Amniotic stem cell (primary cell): ENCODE results near the gene GNB1.
"Not testable (repeated sequence)": the region's sequence is repeated elsewhere in the genome, so short reads cannot be mapped to it uniquely, and the experiment has no call there.

Experiments used
- DNase-seq: peaks from one replicate; lab custom pipeline; 2025; lab: John Stamatoyannopoulos, UW

Gene GNB1

DNA sequence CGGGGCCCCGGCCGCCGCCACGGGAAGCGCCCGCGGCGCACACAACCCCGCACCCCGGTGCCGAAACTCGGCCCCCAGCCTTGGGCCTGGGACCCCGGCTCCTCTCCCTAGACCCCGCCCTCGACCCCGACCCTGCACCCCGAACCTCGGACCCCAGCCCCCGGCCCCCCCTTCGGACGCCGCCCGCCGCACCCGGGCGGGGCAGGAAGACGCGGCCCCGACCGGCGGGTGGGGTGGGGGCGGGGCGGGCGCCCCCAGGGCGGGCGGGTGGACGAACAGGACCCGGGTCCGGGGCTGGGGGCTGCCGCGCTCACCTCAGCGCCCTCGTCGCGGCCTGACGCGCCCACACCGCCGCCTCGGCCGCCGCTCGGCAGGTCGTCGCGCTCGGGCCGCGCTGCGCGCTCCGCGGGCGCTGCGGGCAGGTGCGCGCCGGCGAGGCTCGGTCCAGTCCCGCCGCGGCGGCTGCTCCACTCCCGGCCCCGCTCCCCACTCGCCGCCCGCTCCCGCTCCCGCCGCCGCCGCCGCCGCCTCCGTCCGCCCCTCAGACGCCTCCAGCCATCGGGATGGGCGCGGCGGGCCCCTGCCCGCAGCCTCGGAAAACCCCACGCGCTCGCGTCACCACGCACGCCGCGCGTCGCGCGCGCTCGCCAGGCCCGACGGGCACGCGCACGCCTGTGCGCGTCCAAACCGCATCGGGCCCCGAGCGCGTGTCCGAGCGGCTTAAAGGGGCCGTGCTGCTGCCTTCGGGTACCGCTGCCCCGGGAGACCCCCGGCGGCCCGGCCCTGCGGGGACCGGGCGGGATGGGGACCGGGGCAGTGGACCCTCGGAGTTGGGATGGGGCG lies at the start of gene GNB1:
GNB1 (minus strand) TSS at position 582 of the 843 bp plus-strand sequence. CDS start 65,634 bp downstream, outside the sequence.
- peak; percentile 66 for DNase-seq

DNA sequence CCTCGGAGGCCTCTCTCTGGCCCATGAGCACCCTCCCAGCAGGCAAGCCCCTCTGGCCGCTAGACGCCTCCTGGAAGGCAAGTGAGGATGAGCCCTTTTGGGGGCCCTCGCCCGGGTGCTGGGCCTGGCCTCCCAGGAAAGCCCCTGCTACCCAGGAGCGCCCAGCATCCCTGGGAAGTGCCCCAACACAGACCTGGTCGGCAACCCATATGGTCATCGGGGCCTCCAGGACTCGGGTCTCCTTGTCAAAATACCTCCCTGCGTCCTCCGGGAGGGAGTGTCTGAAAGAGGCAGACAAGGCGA lies 49.2 kb upstream of the GNB1 start:
- DNase-seq: no peak

DNA sequence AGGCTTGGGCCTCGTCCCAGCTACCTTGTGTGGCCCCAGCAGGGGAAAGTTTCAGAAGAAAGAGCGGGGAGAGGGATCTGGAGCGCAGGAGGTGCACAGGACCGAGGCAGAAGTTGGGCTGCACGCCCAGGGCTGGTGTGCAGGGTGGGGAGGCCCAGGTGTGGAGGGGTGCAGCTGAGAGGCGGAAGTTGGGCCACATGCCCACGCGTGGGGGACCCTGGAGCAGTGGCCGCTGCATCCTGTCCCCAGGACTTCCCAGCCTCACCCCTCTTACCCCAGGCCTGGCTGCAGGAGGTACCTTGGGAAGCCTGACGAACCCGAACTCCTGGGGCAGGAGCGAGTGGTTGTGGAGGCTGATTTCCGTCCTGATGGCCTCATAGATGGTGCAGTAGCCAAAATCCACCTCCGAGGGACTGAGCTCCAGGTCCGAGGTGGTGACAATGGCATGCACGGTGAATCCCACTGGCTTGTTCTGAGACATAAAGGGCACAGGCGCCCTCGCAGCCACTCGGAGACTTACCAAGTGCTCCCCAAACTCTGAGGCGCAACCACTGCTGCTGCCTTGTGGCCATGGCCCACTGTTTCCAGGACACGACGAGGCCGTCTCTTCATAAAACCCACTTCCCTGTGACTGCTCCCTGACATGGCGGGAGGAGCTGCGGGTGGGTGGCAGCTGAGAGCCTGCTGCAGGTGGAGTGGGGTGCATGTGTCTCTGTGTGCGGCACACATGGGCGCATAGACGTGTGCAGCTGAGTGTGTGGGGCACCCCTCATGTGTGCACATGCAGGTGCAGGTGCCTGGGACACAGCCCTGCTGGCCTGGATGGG lies 48.6 kb upstream of the GNB1 start:
- no peak for DNase-seq

DNA sequence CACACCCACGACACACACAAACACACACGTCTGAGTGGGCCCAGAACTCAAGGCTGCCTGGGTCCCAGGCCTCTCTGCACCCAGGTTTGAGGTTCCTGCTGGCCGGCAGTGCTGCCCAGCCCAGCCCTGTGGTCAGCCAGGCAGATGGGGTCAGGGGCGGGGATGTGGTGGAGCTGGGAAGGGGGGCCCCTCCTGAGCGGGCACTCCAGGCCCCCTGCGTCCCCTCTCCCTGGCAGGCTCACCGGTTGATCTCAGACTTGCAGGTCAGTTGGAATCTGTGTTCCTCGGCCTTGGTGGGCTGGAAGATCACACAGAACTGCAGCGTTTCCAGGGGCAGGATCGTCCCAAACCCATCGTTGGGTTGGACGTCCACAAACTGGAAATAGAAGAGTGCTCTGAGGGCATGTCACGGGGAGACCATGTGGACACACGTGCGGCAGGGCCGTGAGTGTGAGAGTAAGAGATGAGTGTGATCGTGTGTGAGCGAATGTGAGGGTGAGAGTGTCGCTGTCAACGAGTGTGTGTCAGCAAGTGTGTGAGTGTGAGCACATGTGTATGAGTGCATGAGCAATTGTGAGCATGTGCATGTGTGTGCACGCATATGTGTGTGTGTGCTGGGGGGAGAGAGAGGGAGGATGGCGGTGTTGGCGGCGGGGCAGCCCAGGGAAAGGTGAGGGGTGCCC lies 47.9 kb upstream of the GNB1 start:
- no peak for DNase-seq

DNA sequence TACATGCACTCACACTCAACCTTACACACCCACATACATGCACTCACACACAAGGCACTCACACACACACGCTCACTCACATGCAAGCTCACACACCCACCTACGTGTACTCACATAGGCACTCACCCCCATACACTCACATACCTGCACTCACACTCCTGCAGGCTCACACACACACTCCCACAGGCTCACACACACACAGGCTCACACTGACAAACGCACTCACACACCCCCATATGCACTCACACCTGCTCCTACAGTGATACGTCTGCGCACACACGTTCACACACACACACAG lies 47.3 kb upstream of the GNB1 start:
- DNase-seq: no peak

DNA sequence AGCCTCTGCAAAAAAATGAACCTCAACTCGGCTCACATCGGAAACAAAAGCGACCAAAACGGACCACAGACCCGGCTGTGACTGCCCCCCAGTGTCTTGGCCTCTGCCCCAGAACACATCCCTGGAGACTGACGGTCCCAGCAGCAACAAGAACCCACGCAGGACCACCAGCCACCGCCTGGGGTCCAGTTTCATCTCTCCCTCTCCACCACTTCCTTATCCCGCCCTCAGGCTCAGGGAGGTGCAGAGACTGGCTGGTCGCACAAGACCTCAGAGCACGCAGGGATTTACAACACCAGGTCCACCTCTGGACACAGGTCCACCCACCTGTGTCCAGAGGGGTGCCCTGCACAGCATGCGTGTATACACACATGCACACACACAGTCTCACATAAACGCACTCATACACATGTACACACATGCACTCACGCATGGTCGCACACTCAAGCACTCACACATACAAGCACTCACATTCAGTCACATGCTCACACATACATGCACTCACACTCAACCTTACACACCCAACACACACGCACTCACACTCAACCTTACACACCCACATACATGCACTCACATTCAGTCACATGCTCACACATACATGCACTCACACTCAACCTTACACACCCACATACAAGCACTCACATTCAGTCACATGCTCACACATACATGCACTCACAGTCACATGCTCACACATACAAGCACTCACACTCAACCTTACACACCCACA lies 46.8 kb upstream of the GNB1 start:
- no peak for DNase-seq

DNA sequence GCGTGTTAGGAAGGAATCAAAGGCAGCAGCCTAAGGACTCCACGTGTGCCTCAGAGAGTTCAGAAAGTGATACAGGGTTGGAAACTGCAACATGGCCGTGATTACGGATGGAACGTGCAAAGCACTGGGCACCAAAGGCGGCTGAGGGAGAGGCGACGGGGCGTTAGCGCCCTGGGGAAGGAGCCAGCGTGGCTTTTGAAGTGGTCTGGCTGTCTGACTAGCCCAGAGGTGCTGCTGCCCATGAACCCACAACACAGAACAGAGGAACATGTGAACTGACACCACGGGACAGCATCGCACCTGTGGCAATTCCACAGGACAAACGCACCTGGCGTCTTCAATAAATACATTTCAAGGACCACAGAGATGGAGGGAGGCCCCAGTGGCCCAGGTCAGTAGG lies 46.2 kb upstream of the GNB1 start:
- DNase-seq: no peak

DNA sequence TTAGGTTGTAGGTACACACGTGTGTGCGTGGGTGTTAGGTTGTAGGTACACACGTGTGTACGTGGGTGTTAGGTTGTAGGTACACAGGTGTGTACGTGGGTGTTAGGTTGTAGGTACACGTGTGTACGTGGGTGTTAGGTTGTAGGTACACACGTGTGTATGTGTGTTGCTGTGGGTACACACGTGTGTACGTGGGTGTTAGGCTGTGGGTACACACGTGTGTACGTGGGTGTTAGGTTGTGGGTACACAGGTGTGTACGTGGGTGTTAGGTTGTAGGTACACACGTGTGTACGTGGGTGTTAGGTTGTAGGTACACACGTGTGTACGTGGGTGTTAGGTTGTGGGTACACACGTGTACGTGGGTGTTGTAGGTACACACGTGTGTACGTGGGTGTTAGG lies 44.0 kb upstream of the GNB1 start:
- DNase-seq: not testable (repeated sequence)

DNA sequence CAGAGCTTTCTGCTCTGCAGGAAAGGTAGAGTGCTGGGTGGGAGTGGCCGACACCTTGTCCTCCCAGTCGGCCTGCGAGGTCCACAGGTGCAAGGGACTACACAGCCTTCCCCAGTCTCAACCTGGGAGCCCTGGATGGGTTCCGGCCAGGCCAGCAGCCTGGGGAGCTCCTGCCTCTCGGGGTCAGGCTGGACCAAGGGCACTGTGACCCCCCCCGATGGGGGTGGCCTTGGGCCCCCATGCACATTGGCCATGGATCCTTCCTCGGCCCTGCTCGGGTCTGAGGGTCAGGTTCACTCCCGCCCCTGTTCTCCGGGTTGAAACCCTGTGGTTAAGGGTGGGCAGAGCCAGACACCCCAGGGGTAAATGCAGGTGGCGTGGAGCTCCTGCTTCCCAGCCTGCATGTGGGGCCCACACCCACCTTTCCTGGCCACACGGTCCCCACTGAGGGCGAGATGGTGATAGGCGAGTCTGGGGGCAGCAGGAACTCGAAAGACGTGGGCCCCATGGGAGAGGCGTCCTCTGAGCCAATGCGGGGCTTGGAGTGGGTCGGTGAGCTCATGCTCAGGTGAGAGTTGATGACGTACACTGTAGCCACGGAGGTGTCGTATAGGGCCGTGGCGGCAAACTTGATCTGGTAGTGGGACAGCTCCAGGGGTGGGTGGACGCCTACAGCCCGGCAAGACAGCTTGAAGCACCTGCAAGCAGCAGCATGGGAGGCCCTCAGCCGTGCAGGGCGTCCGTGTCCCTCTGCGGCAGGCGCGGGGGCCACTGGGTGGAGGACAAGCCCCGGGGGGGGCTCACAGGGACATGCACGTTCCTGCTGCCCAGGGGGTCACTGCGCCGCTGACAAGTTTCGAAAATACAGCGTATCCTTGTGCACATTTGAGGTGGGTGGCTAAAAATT lies 39.0 kb upstream of the GNB1 start:
- DNase-seq: no peak

DNA sequence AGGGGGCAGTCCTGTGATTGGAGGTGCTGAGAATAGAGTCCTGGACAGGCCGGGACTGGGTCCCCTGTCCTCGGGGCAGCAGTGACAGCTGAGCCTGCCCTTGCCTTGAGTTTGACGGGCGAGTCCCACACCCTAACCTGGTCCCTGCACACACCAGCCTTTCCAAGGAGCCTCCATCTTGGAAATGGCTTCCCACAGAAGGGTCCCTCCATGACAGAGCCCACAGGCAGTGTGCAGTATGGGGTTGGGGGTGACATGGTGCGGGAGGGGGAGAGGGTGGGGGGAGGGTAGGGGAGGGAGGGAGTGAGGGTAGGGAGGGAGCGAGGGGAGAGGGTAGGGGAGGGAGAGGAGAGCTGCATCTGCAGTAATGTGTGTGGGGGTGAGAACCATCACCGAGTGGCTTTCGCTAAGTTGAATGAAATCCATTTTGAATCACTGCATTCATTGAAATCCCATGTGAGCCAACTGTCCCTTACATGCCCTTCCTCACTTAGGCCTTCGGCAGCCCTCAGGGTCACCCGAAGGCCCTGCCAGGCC lies 38.3 kb upstream of the GNB1 start:
- DNase-seq: no peak

DNA sequence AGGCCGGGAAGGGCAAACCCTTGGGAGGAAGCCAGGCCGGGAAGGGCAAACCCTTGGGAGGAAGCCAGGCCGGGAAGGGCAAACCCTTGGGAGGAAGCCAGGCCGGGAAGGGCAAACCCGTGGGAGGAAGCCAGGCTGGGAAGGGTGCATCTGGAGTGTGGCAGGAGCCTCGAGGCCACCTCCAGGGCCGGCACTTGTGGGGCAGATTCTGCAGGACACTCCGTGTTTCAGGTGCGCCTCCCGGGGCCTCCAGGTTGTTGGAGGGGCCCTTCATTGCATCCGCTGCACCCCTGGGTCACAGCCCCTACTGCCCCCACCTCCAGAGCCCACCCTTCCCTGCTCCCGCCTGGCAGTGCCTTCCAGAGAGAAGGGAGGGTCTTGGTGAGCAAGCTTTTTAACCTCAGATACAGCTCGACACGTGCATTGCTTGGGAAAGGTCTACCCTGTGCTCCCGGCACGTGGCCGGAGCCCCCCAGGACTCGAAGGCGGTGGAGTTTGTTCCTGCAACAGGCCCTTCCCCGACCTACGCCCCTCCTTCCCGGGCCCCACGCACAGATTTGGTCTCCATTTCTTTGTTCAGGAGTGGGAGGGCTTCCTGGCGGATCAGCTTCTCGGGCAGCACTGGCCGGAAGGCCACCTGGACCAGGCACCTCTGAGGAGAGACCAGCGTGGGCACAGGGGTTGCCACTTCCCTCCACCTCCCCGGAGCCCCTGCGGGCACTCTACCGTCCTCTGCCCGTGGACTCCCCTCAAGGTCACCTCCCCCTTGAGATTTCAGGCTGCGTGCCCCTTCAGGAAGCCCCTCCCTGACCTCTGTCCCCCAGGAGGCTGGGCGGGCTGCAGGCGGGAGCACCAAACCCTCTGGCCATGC lies 37.6 kb upstream of the GNB1 start:
- no peak for DNase-seq

DNA sequence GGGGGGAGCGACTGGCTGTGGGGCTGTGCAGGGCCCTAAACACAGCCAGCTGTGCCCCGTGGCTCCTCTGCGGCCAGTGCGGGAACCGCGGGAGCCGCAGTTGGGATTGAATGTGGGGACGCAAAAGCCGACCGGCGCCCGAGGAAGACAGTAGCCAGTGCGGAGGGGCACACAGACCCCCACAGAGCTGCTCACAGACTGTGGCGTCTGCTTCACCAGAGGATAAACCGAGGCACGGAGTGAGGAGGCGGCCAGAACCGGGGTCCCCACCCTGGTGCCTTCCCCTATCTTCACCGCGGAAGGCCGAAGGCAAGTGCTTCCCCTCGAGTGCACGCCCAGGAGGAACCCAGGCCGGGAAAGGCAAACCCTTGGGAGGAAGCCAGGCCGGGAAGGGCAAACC lies 36.9 kb upstream of the GNB1 start:
- no peak for DNase-seq

DNA sequence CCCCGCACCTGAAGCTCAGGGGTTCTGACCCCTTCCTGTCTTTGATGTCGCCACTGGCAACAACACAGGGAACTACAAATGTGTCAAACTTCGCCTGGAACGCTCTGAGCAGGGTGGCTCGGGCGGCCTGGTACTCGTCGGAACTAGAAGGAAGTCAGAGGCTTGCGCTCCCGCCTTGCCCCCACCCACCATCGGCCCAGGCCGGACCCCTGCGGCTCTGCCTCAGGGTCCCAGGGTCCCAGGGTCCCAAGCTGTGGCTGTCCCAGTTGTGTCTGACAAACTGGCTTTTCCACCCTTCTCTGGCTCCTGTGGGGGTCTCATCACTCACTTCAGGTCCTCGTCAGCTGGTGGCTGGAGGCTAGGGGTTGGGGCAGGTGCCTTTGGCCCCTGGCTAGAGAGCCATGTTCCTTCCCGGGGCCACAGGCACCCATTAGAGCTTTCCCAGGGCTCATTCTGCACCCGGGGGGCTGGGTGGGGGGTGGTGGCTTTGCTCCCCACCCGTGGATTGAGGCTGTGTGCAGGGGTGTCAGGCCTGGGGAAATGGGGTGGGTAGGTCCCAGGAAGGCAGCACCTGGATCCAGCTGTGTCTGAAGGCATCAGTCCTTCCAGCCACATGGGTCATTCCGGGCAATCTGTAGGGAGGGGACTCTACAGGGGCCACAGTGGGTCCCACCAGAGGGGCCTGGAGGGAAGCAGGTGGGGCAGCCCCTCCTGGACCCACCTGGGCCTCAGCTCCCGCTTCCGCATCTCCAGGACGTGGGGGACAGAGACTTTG lies 36.2 kb upstream of the GNB1 start:
- DNase-seq: no peak

DNA sequence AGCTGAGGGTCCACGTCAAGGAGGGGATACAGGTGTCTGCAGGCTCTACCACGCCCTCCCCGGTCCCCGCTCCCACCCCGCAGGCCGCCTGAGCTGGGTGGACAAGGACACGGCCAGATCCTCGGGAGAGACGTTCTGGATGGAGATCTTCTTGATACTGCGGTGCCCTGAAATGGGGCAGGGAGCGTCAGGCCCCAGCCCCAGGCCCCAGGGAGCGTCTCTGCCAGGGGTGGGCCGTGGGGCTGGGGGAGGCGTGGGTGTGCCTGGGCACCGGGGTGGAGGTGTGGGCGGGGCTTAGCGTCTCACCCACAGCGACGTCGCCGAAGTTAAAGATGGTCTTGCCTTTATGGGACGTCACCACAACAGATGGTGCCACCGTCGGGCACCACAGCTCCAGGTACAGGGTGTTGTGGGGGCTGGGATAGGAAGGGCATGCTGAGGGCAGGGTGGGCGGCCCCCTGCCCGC lies 35.5 kb upstream of the GNB1 start:
- DNase-seq: no peak

DNA sequence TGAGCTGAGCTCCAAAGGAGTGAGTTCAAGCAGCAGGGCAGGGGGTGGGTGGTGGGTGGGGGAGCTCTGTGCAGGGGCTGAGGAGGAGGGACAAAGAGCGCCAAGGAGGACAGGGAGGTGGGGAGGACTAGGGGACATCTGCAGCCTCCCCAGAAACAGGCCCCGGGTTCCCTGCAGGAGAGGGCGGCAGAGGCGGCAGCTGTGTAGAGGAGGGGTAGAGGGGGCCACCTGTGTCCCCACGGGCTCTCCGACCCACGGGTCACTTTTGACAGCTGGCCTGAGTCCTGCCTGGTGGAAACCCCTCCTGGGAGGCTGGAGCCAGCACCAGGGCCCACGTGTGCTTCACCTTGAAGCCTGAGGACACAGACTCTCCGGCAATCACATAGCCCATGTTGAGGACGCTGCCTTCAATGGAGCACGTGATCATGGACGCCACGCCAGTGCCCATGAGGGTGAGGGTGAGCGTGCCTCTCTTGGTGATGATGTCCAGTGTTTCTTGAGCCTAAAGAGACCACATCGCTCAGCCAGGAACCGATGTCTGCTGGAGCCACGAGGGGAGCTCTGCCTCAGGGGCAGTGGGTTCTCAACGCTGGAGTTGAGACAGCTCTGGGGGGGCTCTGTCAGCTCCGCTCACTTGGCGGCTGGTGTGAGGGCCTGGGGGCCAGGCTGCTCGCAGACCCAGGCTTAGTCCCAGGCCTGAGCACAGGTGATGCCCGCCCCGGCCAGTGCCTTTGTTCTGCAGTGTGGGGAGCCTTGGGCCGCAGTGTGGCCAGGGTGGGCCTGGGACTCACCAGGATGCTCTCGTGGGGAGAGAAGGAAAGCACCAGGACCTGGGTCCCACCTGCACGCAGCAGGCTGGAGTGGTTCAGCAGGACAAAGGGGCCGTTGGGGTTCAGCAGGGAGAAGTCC lies 34.8 kb upstream of the GNB1 start:
- no peak for DNase-seq

DNA sequence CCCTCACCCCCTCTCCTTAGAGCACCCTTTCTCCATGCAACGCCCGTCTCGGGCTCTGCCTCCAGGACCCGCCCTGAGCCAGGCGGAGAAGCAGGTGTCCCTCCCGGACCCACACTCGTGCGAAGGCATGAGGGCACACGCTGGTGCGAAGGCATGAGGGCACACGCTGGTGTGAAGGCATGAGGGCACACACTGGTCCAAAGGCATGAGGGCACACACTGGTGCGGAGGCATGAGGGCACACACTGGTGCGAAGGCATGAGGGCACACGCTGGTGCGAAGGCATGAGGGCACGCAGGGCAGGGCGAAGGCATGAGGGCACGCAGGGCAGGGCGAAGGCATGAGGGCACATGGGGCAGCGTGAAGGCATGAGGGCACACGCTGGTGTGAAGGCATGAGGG lies 34.0 kb upstream of the GNB1 start:
- no peak for DNase-seq

DNA sequence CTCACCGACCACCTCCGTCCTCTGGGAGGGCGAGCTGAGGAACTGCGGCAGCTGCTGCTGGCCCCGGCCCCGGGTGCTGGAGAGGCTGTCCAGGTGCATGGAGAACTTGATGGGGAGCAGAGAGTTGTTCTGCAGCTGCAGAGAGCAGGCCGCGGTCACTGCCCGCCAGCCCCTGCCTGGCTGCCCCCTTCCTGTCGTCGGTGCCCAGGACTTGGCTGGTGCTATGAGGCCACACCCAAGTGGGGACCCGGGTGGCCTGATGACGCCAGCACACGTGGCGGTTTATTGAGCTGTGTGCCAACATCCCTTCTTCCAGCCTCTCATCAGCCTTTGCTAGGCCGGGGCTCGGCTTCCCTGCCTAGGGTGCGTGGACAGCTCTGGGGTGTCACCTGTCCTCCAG lies 33.5 kb upstream of the GNB1 start:
- no peak for DNase-seq
